Immature natural killer cell (primary cell): Measurements from ENCODE around the gene PRKN. TPM values are rescaled to one million over a fixed set of nuclear protein-coding genes. Genes with fewer than 3 reads are reported as not detected.
"Not testable (repeated sequence)": the region's sequence is repeated elsewhere in the genome, so short reads cannot be mapped to it uniquely, and the experiment has no call there.

ENCODE experiments used
- DNase-seq, 3 donors: peaks; one replicate each; pipeline ENCODE4 v3.0.0; 2022; ENCODE audit warnings: mixed read lengths in 1 of 3
- H3K27ac Mint-ChIP-seq, 6 donors: one replicate each; pipeline ENCODE4 v1.8.0; 2020; ENCODE audit warnings: mixed read lengths in 6 of 6, mild to moderate bottlenecking in 5 of 6, inconsistent platforms in 4 of 6, moderate library complexity in 3 of 6
- H3K27me3 Mint-ChIP-seq, 3 donors: one replicate each; pipeline ENCODE4 v1.8.0; 2020 to 2021; ENCODE audit warnings: low read depth in 3 of 3, mild to moderate bottlenecking in 3 of 3, mixed read lengths in 3 of 3, moderate library complexity in 3 of 3, inconsistent platforms in 1 of 3
- H3K36me3 Mint-ChIP-seq, 3 donors: one replicate each; pipeline ENCODE4 v1.8.0; 2020; ENCODE audit warnings: mixed read lengths in 3 of 3, inconsistent platforms in 2 of 3, mild to moderate bottlenecking in 2 of 3
- H3K4me1 Mint-ChIP-seq, 2 donors: one replicate each; pipeline ENCODE4 v1.8.0; 2020; ENCODE audit warnings: inconsistent platforms in 2 of 2, mild to moderate bottlenecking in 2 of 2, mixed read lengths in 2 of 2, moderate library complexity in 1 of 2
- H3K4me3 Mint-ChIP-seq, 5 donors: one replicate each; pipeline ENCODE4 v1.8.0; 2020; ENCODE audit warnings: mild to moderate bottlenecking in 5 of 5, mixed read lengths in 5 of 5, inconsistent platforms in 3 of 5, moderate library complexity in 3 of 5
- H3K9me3 Mint-ChIP-seq, 6 donors: one replicate each; pipeline ENCODE4 v1.8.0; 2020; ENCODE audit warnings: mild to moderate bottlenecking in 6 of 6, mixed read lengths in 6 of 6, inconsistent platforms in 4 of 6, moderate library complexity in 3 of 6
- polyA plus RNA-seq, 3 donors: library from polyadenylated mRNA; unstranded; fragments of 300-500 nt; fragmentation: Illumina TruSeq; gene quantifications; one replicate each; pipeline ENCODE4 v1.2.3, GENCODE V29; 2021

PRKN gene
- polyA plus RNA-seq, 3 donors from 2014 or later = 0.37 to 6.4 (median 2.8) TPM

DNA sequence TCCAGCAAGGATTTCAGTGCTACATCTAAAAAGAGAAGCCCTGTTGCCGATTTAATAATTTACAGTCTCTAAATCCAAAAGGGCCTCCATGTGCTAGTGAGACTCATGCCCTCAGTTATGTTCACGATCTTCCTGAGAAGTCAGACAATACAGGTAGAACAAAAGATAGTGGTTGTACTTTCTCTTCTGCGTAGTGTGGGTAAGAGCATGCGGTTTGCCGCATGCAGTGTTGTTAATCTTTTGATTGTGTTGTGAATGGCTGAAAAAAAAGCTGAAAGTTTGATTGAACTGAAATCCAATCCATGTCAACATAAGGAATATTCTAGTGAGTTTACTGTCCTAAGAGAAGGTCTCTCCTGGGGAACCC, 1379.0 kb downstream of the PRKN start:
- Mint-ChIP-seq H3K9me3 (no peaks in the 10 kb centered on the region), H3K27ac (no peak overlapping the region), H3K4me3 (no peak overlapping the region), H3K4me1 (no peaks in the 10 kb centered on the region), H3K36me3 (no peaks in the 10 kb centered on the region), H3K27me3 (peaks cover 0 to 3% (median 2%) of the 10 kb centered on the region in 3 donors)
- no peak for DNase-seq

DNA sequence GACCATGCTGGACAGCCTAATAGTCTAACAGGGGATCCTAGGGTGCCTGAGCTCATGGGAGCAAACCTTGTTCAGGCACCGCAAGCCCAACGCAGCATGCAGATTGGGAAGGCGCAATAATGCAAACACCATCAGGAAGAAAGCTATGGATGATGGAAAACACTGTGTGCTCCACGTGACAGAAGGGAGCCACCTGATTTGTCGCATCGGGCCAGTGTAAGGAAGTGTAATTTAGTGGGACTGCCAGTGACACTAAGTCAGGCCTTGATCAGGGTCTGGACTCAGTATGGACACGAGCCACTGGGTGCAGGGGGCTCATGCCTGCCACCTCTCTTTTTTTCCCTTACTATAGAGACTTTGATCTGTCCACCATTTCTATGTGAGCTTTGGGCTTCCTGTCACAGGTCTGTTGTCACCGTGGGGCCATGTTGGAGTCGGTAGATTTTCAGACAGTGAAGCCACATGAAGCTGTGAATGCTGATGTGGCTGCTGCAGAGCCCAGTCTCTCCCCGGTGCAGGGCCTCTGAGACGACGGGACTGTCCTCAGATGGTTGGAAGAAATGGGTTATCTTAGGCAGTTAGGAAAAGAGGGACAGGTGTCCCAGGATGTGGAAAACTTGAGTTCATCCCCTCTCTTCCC, 1379.5 kb downstream of the PRKN start:
- Mint-ChIP-seq H3K27ac (no peak overlapping the region), H3K9me3 (no peaks in the 10 kb centered on the region), H3K36me3 (no peaks in the 10 kb centered on the region), H3K4me1 (no peaks in the 10 kb centered on the region), H3K27me3 (peaks cover 0 to 2% (median 1%) of the 10 kb centered on the region in 3 donors), H3K4me3 (no peak overlapping the region)
- no peak for DNase-seq

DNA sequence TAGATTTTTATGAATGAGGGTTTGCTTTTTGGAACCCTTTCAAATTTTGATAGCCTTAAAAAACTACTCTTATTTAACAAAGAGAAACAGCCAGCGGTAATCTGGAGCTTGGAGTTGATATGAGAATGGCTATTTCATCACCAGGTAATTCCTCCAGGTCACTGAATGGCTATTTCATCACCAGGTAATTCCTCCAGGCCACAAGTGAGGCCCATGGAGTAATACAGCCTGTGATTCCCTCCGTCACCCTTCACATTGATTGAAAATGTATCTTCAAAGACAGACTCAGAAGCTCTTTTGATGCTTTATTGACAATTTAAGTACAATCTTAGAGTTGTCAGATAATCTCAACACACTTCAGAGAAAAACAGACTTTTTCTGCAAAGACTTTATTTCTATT, 1380.4 kb downstream of the PRKN start:
- no peak overlapping the region for H3K4me3 Mint-ChIP-seq
- no peaks in the 10 kb centered on the region for H3K9me3 Mint-ChIP-seq
- peaks cover 0 to 2% (median 1%) of the 10 kb centered on the region in 3 donors for H3K27me3 Mint-ChIP-seq
- no peak overlapping the region for H3K27ac Mint-ChIP-seq
- H3K36me3 Mint-ChIP-seq = no peaks in the 10 kb centered on the region
- no peak for DNase-seq
- H3K4me1 Mint-ChIP-seq = no peaks in the 10 kb centered on the region

DNA sequence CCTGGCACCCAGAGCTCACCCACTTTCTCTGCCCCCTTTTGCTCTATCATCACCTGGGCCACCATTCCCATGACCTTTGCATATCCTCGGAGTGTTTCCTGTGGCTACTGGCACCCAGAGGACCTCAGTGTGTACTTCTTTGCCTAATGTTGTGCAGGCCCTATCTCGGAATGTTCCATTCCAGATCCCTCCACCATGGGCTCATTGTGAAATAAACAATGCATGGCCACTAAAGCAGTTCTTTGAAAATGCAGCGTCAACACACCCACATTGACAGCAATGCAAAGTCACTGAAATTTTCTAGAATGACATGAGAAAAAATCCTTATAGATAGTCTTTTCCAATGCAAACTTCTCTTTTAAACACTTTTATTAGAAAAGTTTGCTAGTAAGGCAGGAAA, 1380.8 kb downstream of the PRKN start:
- no peak for DNase-seq
- H3K27me3 Mint-ChIP-seq = peaks cover 0 to 2% (median 1%) of the 10 kb centered on the region in 3 donors
- H3K4me1 Mint-ChIP-seq = no peaks in the 10 kb centered on the region
- no peaks in the 10 kb centered on the region for H3K36me3 Mint-ChIP-seq
- no peak overlapping the region for H3K4me3 Mint-ChIP-seq
- no peaks in the 10 kb centered on the region for H3K9me3 Mint-ChIP-seq
- no peak overlapping the region for H3K27ac Mint-ChIP-seq

DNA sequence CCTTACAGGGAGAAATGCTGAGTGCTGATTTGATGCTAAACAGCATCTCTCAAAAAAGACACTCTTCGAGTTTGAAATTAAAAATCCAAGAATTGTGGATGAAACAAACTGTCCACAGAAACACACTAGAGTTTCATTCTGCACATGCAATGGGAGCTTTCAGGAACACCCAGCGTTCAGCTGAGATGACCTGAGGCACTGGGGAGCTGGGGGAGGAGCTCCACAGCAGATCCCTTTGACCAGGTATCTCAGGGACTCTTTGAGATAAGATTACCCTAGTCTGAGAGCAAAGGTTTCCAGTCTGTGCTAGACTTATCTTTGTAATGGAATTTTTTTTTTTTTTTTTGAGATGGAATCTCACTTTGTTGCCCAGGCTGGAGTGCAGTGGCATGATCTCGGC, 1382.9 kb downstream of the PRKN start:
- DNase-seq = no peak
- no peak overlapping the region for H3K27ac Mint-ChIP-seq

DNA sequence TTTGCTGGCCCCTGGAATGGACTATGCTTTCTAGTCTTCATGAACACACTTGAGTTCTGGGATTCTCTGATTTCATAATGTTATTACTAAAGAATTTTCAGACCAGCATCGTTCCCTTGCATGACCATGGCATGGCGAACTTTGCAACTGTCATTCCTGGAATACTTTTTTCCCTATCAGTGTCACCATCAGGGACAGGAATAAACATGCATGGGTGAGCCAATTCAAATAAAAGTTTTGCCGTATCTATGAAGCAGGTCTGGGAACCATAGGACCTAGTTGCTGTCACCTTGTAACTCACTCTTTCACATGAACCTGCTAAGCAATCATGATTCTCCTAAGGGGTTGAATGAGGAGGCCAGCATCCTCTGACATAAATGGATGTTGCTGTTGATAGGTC, 1385.5 kb downstream of the PRKN start:
- no peak for DNase-seq
- Mint-ChIP-seq H3K27me3 (no peaks in the 10 kb centered on the region), H3K4me1 (no peaks in the 10 kb centered on the region), H3K36me3 (no peaks in the 10 kb centered on the region), H3K9me3 (no peaks in the 10 kb centered on the region), H3K4me3 (no peak overlapping the region), H3K27ac (no peak overlapping the region)

More for the DNA sequence above, 1382.9 kb downstream of the PRKN start:
- Mint-ChIP-seq H3K9me3 (no peaks in the 10 kb centered on the region), H3K36me3 (no peaks in the 10 kb centered on the region), H3K27me3 (peaks cover 0 to 1% (median 0%) of the 10 kb centered on the region in 3 donors), H3K4me1 (no peaks in the 10 kb centered on the region), H3K4me3 (no peak overlapping the region)

DNA sequence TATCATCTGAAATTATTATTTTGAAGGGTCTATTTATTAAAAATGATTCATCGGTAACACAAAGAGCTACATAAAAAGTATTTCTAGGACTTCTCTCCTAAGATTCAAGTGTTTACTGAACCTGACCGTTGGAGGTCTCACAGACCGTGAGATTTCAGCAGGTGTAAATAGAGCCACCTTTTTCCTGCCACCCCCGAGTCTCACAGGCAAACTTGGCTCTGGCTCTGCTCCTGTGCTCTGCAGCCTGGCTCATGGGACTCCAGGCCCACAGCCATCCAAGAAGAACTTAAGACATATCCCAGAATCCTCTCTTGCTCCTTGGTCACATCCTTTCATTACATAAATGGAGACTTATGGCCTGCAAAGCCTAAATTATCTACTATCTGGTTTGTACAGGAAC, 1385.9 kb downstream of the PRKN start:
- Mint-ChIP-seq H3K4me1 (no peaks in the 10 kb centered on the region), H3K27me3 (no peaks in the 10 kb centered on the region), H3K36me3 (no peaks in the 10 kb centered on the region), H3K27ac (no peak overlapping the region), H3K4me3 (no peak overlapping the region), H3K9me3 (no peaks in the 10 kb centered on the region)
- DNase-seq = no peak

DNA sequence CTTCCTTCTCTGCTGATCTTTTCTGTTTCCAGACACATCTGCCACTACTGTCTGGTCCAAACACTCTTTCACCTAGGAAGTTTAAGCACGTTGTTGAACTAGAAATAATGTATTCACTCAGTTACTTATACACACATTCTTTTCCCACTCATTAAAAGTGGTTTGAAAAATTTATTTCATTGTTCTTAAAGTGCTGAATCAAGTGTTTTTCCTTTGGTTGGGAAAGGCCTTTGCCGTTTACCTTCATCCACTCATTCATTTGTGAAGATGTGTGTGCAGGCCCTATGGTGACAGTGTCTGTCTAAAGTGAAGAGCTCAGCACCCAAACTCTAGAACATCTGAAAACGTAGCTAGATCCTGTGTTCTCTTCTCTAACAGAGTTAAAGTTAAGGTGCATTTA, 1389.6 kb downstream of the PRKN start:
- H3K4me1 Mint-ChIP-seq = no peaks in the 10 kb centered on the region
- no peak overlapping the region for H3K27ac Mint-ChIP-seq
- H3K9me3 Mint-ChIP-seq = no peaks in the 10 kb centered on the region
- H3K36me3 Mint-ChIP-seq = no peaks in the 10 kb centered on the region
- DNase-seq = no peak
- no peak overlapping the region for H3K4me3 Mint-ChIP-seq
- peaks cover 0 to 2% (median 2%) of the 10 kb centered on the region in 3 donors for H3K27me3 Mint-ChIP-seq

DNA sequence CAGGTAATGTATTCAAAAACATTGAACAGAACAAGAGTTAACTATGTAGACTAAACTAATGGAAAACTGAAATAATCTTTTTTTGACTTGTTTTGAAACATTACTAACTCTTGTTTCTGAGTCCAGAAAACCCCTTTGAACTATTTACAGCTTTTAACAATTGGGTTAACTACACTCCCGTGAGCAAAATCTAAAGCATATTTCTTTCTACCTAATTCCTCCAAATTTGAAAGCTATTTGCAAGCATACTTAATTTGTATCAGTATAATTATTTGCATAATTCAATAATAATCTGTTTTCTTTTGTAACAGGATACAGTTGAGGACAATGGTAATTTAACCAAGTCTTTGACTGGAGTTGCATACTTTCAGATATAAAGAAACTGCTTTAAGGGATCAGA, 1391.1 kb downstream of the PRKN start:
- Mint-ChIP-seq H3K4me1 (no peaks in the 10 kb centered on the region), H3K36me3 (no peaks in the 10 kb centered on the region), H3K9me3 (no peaks in the 10 kb centered on the region), H3K27ac (no peak overlapping the region), H3K27me3 (peaks cover 2 to 7% (median 4%) of the 10 kb centered on the region in 3 donors), H3K4me3 (no peak overlapping the region)
- no peak for DNase-seq

DNA sequence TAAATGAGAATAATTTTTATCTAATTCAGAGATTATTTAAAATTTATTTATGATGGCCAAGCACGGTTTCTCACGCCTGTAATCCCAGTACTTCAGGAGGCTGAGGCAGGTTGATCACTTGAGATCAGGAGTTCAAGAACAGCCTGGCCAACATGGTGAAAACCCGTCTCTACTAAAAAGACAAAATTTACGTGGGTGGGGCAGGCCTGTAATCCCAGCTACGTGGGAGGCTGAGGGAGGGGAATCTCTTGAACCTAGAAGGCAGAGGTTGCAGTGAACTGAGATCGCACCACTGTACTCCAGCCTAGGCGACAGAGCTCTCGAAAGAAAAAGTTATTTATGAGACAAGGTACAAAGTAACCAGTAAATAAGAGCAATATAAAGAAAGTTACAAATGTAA, 1394.2 kb downstream of the PRKN start:
- Mint-ChIP-seq H3K4me3 (no peak overlapping the region), H3K36me3 (no peaks in the 10 kb centered on the region), H3K27me3 (peaks cover 2 to 7% (median 5%) of the 10 kb centered on the region in 3 donors), H3K9me3 (no peaks in the 10 kb centered on the region), H3K27ac (no peak overlapping the region), H3K4me1 (no peaks in the 10 kb centered on the region)
- no peak for DNase-seq

DNA sequence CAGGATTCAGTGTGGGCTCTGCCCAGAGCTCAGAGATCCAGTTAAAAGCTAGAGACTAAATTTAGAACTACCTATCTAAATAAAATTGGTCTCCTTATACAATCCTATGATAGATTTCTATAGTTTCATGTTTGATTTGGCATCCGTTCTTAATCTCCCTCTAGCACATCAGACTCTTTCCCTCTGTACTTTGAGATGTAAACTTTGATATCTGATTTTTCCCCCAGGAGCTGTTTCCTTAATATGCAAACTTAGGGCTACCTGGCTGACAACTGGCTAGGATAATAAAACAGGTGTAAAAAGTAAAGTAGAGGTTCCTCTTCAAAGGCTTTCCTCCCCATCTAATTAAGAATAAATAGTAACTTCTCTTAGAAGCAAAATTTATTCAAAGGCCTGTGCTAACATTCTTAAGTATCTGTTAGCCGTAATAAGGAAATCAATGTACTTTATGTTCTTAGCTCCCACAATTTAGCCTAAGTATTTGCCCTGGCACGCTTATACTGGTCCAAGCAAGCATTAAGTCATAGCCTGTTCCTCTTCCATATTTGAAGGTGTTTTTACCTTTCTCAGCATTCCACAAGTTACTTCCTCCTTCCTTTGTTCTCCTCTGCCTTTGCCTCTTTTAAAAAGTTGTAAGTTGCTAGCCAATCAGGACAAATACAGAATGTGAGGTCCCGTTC, 1396.0 kb downstream of the PRKN start:
- H3K27me3 Mint-ChIP-seq, H3K4me3 Mint-ChIP-seq, DNase-seq, H3K9me3 Mint-ChIP-seq, H3K4me1 Mint-ChIP-seq, H3K36me3 Mint-ChIP-seq: not testable (repeated sequence)
- H3K27ac Mint-ChIP-seq = peak overlapping the region in 1 of 6 donors; percentile 8

DNA sequence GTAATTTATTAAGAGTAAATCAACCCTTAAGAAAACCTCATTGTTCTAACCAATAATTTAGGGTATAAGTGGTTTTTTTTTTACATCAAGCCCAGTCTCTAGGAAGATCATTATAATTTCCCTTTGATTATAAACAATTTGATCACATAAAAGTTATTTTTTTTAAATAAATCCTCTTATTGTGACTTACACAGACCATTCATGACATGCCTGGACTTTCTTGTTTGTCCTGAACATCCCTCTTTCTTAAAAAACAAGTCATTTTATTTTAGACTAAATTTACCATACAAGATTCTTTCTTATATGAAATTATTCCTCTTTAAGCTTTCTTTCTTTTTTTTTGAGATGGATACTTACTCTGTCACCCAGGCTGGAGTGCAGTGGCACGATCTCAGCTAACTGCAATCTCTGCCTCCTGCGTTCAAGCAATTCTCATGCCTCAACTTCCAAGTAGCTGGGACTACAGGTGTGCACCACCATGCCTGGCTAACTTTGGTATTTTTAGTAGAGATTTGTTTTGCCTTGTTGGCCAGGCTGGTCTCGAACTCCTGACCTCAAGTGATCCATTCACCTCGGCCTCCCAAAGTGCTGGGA, 1400.1 kb downstream of the PRKN start:
- no peak for DNase-seq
- Mint-ChIP-seq H3K27ac (no peak overlapping the region), H3K4me3 (no peak overlapping the region), H3K27me3 (peaks cover 2 to 7% (median 5%) of the 10 kb centered on the region in 3 donors), H3K36me3 (no peaks in the 10 kb centered on the region), H3K4me1 (no peaks in the 10 kb centered on the region), H3K9me3 (peaks cover 0 to 1% (median 0%) of the 10 kb centered on the region in 6 donors)

DNA sequence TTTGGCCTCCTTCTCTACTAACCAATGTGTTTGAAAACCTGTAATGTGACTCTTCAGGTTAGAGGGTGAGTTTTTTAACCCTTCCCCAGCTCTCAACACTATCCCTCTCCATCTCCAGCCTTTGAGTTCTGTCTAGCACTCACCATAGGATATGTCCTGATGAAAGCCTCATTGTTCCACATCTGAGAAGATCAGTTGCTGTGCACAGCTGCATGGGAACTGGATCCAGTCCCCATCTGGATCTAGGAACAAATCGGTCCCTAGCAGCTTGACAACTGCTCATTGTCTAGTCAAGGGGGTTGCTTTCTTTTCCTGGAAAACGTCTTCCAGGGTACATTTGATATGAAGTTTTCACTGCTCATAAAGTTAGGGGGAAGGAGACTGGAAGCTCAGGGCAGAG, 1408.3 kb downstream of the PRKN start:
- peaks cover 0 to 7% (median 2%) of the 10 kb centered on the region in 3 donors for H3K27me3 Mint-ChIP-seq
- H3K4me3 Mint-ChIP-seq = no peak overlapping the region
- H3K4me1 Mint-ChIP-seq = no peaks in the 10 kb centered on the region
- no peaks in the 10 kb centered on the region for H3K36me3 Mint-ChIP-seq
- DNase-seq = no peak
- no peak overlapping the region for H3K27ac Mint-ChIP-seq
- H3K9me3 Mint-ChIP-seq = no peaks in the 10 kb centered on the region

DNA sequence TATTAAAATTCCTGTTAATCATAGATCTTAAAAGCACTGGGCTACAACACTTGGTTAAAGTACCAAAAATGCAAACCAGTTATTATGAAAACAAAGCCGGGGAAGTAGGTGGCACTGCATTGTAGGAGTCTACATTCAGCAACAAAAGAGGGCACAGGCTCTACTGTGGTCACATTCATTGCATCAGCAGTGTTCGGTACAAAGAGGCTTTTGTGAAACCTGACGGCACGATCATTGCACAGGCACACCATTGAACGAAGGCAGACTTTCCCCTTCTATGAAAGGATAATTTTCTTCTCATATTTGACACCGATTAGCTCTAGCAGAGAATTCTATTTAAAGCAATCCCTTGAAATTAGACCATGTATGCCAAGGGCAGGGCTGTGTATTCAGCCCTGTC, 1409.1 kb downstream of the PRKN start:
- no peak overlapping the region for H3K27ac Mint-ChIP-seq
- H3K4me1 Mint-ChIP-seq = no peaks in the 10 kb centered on the region
- H3K4me3 Mint-ChIP-seq = no peak overlapping the region
- H3K9me3 Mint-ChIP-seq = no peaks in the 10 kb centered on the region
- DNase-seq = no peak
- H3K27me3 Mint-ChIP-seq = peaks cover 0 to 7% (median 0%) of the 10 kb centered on the region in 3 donors
- H3K36me3 Mint-ChIP-seq = no peaks in the 10 kb centered on the region
